Measurements from ENCODE around the gene ENTPD2. TPM values are rescaled to one million over a fixed set of nuclear protein-coding genes. Genes with fewer than 3 reads are reported as not detected.

ENTPD2 gene
- total and polyA plus RNA-seq, 10 of the 15 experiments (the other 5 are each of a cell fraction or from before 2014, with no cell fraction given) = 0.15 to 1.8 (median 0.65) TPM; not detected in 2

DNA sequence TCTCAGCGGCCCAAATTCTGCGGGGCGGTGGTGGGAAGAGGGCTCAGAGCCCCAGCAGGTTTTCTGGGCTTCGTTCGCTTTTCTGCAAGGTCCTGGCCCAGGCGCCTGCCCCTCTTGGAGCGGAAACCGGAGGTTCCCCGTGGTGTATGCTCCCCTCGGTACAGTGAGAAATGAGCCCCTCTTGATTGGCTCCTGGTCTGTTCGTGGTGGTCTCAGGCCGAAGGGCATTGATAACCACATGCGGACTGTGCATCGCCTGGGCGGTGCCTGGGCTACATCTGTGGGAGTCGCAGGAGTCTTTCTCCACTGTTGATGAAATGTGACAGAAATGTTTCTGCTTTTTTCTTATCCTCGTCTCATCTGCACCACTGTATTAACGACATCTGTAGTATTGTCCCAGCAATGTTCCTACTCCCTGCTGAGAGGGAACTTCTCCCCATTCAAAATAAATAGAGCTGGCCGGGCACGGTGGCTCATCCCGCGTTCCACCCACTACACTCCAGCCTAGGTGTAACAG, 33.6 kb upstream of the ENTPD2 start:
- Histone ChIP-seq H2AFZ (ENCODE audit: control insufficient read depth, low read depth, low read length) (peak overlapping the region; percentile 83), H3K9ac (ENCODE audit: control insufficient read depth, insufficient read depth, low read length) (peak overlapping the region; percentile 87), H3K27ac (ENCODE audit: control insufficient read depth, insufficient read depth) (peak overlapping the region; percentile 80), H3K27me3 (replicated peaks in 1 of 2; ENCODE audit: control insufficient read depth in 2 of 2, insufficient read depth in 2 of 2, low read length in 1 of 2) (no peaks in the 10 kb centered on the region), H4K20me1 (ENCODE audit: control insufficient read depth, insufficient read depth) (no peaks in the 10 kb centered on the region), H3K9me3 (replicated peaks; ENCODE audit: control insufficient read depth, insufficient read depth, low read length) (no peaks in the 10 kb centered on the region), H3K4me1 (ENCODE audit: control insufficient read depth, insufficient read depth, low read length) (peaks cover 29% of the 10 kb centered on the region), H3K4me2 (ENCODE audit: control insufficient read depth, insufficient read depth) (peak overlapping the region; percentile 96), H3K36me3 (ENCODE audit: control insufficient read depth in 2 of 2, insufficient read depth in 2 of 2, low read length in 1 of 2) (peaks cover 0 to 3% of the 10 kb centered on the region in 2 experiments; a peak in 1 of 4 replicates), H3K79me2 (ENCODE audit: control insufficient read depth, insufficient read depth, low read length) (peaks cover 10% of the 10 kb centered on the region), H3K4me3 (peak overlapping the region; percentile 73)
- intact Hi-C loops (cut with micrococcal nuclease; ENCODE audit: unreplicated experiment) (no loop called here), in situ Hi-C loops (cut with MboI) (no loop called here)
- ChIA-PET RAD21 (ENCODE audit: unreplicated experiment) (interaction anchor here (0.7 to 2.7 kb wide), 10 partner anchors 9 to 149 kb away, joined by 3 to 32 read pairs (median 6); partner anchors contain the start of genes DPP7, SAPCD2 and UAP1L1), SMC1A (ENCODE audit: uncharacterized antibody, unreplicated experiment) (interaction anchor here (0.9 to 2.8 kb wide), 5 partner anchors 8 to 64 kb away, joined by 3 to 30 read pairs (median 11); partner anchors contain the start of genes SAPCD2 and UAP1L1), CTCF (interaction anchor here (0.7 to 5.0 kb wide), 11 partner anchors 8 to 149 kb away, joined by 3 to 80 read pairs (median 6); partner anchors contain the start of gene SAPCD2), POLR2A (interaction anchor here (0.6 to 2.7 kb wide), 15 partner anchors 8 to 326 kb away, joined by 3 to 38 read pairs (median 7); partner anchors contain the start of genes NDOR1, RNF208, SAPCD2 and TMEM203)
- TF ChIP-seq, protein P1, sequence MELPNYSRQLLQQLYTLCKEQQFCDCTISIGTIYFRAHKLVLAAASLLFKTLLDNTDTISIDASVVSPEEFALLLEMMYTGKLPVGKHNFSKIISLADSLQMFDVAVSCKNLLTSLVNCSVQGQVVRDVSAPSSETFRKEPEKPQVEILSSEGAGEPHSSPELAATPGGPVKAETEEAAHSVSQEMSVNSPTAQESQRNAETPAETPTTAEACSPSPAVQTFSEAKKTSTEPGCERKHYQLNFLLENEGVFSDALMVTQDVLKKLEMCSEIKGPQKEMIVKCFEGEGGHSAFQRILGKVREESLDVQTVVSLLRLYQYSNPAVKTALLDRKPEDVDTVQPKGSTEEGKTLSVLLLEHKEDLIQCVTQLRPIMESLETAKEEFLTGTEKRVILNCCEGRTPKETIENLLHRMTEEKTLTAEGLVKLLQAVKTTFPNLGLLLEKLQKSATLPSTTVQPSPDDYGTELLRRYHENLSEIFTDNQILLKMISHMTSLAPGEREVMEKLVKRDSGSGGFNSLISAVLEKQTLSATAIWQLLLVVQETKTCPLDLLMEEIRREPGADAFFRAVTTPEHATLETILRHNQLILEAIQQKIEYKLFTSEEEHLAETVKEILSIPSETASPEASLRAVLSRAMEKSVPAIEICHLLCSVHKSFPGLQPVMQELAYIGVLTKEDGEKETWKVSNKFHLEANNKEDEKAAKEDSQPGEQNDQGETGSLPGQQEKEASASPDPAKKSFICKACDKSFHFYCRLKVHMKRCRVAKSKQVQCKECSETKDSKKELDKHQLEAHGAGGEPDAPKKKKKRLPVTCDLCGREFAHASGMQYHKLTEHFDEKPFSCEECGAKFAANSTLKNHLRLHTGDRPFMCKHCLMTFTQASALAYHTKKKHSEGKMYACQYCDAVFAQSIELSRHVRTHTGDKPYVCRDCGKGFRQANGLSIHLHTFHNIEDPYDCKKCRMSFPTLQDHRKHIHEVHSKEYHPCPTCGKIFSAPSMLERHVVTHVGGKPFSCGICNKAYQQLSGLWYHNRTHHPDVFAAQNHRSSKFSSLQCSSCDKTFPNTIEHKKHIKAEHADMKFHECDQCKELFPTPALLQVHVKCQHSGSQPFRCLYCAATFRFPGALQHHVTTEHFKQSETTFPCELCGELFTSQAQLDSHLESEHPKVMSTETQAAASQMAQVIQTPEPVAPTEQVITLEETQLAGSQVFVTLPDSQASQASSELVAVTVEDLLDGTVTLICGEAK (IDR thresholded peaks at IDR 0.05; ENCODE audit: borderline replicate concordance) = peak; percentile 74
- TF ChIP-seq, protein P2, sequence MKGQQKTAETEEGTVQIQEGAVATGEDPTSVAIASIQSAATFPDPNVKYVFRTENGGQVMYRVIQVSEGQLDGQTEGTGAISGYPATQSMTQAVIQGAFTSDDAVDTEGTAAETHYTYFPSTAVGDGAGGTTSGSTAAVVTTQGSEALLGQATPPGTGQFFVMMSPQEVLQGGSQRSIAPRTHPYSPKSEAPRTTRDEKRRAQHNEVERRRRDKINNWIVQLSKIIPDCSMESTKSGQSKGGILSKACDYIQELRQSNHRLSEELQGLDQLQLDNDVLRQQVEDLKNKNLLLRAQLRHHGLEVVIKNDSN (IDR thresholded peaks at IDR 0.05; ENCODE audit: borderline replicate concordance, extremely low read length, insufficient read depth, low read depth, low read length) = no peak
- peak; percentile 60 for TF ChIP-seq GATAD2B (conservative IDR thresholded peaks at IDR 0.05; ENCODE audit: low read depth)
- no peak for DNase-seq (ENCODE audit: low read depth, low spot score)
- FAIRE-seq = peak; percentile 23
- peak; percentile 3 for ATAC-seq
- no TSS peak for BruUV-seq (replicated peaks)
- WGBS (ENCODE audit: insufficient coverage, insufficient replicate concordance, low lambda C conversion rate, missing lambda C conversion rate) = 15% methylated on average over 22 of the region's 22 CpGs
